HG03460 (cell line): ENCODE data around the gene MTUS2.
"Not testable (repeated sequence)": the region's sequence is repeated elsewhere in the genome, so short reads cannot be mapped to it uniquely, and the experiment has no call there.

Source experiments
- ATAC-seq: cut with Tn5 transposase; IDR thresholded peaks from one replicate; pipeline ENCODE4 v1.9.1; 2021; ENCODE audit not compliant: unreplicated experiment

The MTUS2 gene

GRCh38 chr13:28955264-28955966, 135.3 kb downstream of the MTUS2 start:
- no peak for ATAC-seq

GRCh38 chr13:28958018-28958417, 137.9 kb downstream of the MTUS2 start:
- ATAC-seq: no peak

GRCh38 chr13:28958441-28958840, 138.3 kb downstream of the MTUS2 start:
- ATAC-seq: no peak

- no peak for ATAC-seq
These were observed 143.9 kb downstream of the MTUS2 start for GRCh38 chr13:28964052-28964451.

- ATAC-seq: no peak
These were observed 144.7 kb downstream of the MTUS2 start for GRCh38 chr13:28964803-28965202.

- no peak for ATAC-seq
These were observed 147.1 kb downstream of the MTUS2 start for GRCh38 chr13:28967029-28967915.

- ATAC-seq: no peak
These were observed 156.1 kb downstream of the MTUS2 start for GRCh38 chr13:28976195-28976594.

GRCh38 chr13:28976636-28977035, 156.5 kb downstream of the MTUS2 start:
- ATAC-seq: no peak

- ATAC-seq: no peak
These were observed 158.4 kb downstream of the MTUS2 start for GRCh38 chr13:28978574-28978973.

GRCh38 chr13:28981530-28981929, 161.4 kb downstream of the MTUS2 start:
- no peak for ATAC-seq

GRCh38 chr13:28983641-28984040, 163.5 kb downstream of the MTUS2 start:
- ATAC-seq: no peak

- no peak for ATAC-seq
These were observed 164.2 kb downstream of the MTUS2 start for GRCh38 chr13:28984326-28984725.

GRCh38 chr13:28984825-28985224, 164.7 kb downstream of the MTUS2 start:
- no peak for ATAC-seq

GRCh38 chr13:28990378-28990777, 170.2 kb downstream of the MTUS2 start:
- ATAC-seq: not testable (repeated sequence)

GRCh38 chr13:28991764-28992163, 171.6 kb downstream of the MTUS2 start:
- no peak for ATAC-seq

- no peak for ATAC-seq
These were observed 180.7 kb downstream of the MTUS2 start for GRCh38 chr13:29000826-29001225.

GRCh38 chr13:29005035-29005762, 185.1 kb downstream of the MTUS2 start:
- ATAC-seq: no peak

- no peak for ATAC-seq
These were observed 185.6 kb downstream of the MTUS2 start for GRCh38 chr13:29005763-29006120.

GRCh38 chr13:29006359-29006850, 186.3 kb downstream of the MTUS2 start:
- ATAC-seq: no peak

- no peak for ATAC-seq
These were observed 188.2 kb downstream of the MTUS2 start for GRCh38 chr13:29008296-29008695.

- ATAC-seq: no peak
These were observed 200.2 kb downstream of the MTUS2 start for GRCh38 chr13:29020314-29020713.
